Rectal smooth muscle tissue (tissue), 1 donor: ENCODE results near the gene GABRG3.

Experiments
- H3K27ac ChIP-seq: one replicate; pipeline ENCODE4 v1.7.0; 2013; ENCODE audit warnings: low read depth, low read length, inconsistent platforms
- H3K27me3 ChIP-seq: one replicate; pipeline ENCODE4 v1.7.0; 2013; ENCODE audit warnings: low read length; ENCODE audit not compliant: control insufficient read depth, insufficient read depth
- H3K36me3 ChIP-seq: one replicate; pipeline ENCODE4 v1.7.0; 2013; ENCODE audit warnings: low read length; ENCODE audit not compliant: control insufficient read depth, insufficient read depth
- H3K4me1 ChIP-seq: one replicate; pipeline ENCODE4 v1.7.0; 2013; ENCODE audit warnings: low read length; ENCODE audit not compliant: control insufficient read depth, insufficient read depth
- H3K4me3 ChIP-seq: one replicate; pipeline ENCODE4 v1.7.0; 2013; ENCODE audit warnings: low read length
- H3K9ac ChIP-seq: one replicate; pipeline ENCODE4 v1.7.0; 2013; ENCODE audit warnings: low read length

Gene GABRG3

DNA sequence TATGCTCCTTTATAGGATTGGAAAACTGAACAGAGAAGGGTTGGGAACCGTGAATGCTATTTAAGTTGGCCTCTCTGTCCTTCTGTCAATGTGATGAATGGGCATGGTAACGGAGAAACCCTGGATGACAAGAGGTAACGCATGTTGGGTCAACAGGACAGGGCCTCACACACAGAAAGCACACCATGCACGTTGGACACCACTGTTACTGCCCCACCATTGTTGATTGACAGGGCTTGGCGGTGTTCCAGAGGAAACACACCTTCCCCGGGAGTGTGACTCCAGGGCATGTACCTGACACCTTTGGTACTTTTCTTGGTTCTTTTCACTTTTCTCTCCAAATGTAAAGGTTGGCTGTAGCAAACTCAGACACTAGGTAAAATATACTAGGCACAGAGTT is 579.7 kb downstream of the GABRG3 start:
- Histone ChIP-seq H3K4me1 (no peaks in the 10 kb centered on the region), H3K9ac (no peak overlapping the region), H3K27ac (no peak overlapping the region), H3K4me3 (no peak overlapping the region), H3K27me3 (no peaks in the 10 kb centered on the region), H3K36me3 (no peaks in the 10 kb centered on the region)

DNA sequence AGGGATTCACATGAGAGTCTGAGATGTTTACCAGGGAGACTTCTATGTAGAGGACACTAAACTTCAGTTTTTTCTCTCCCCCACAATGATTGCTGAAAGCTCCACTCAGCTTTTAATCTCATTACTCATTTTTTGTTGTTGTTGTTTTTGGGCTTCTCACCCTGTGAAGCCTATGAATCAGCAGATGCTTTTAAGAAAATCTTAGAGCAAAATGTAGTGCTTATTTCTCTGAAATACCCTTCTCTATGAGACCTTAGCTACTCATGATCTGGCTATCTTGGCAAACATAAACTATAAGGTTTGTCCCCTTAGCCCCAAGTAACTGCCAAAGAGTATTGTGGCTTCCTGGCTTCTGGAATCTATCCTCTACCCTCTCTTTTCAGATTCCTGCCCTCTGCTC is 590.8 kb downstream of the GABRG3 start:
- H3K27ac ChIP-seq = no peak overlapping the region
- no peaks in the 10 kb centered on the region for H3K36me3 ChIP-seq
- H3K27me3 ChIP-seq = no peaks in the 10 kb centered on the region
- H3K9ac ChIP-seq = no peak overlapping the region
- H3K4me3 ChIP-seq = no peak overlapping the region
- H3K4me1 ChIP-seq = no peaks in the 10 kb centered on the region

DNA sequence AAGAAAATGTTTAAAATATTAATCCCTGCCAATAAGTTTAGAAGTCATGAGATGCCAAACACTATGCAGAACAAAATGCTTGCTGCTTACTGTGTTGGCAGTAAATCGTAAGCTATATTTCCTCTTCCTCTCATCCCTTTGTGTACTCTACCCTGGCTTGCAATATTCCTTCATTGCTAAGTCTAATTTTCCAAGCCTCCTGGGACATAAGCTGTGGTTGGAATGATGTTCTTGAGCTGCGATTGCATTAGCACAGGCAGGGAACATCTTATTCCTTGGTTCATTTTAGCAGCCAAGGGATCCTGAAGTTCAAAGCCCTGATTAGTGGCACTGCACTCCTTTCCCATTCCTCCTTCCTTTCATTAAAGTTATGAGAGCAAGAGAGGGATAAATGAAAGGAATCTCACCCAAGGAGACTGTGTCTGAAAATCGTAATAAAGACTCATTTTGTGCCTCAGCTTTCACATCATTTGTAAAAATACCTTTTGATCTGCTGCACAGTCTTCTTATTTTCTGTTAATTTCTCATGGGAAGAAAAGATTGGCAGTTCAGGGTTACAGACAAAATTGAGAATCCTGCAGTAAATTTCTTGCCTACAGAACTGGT is 592.9 kb downstream of the GABRG3 start:
- H3K4me3 ChIP-seq = no peak overlapping the region
- H3K36me3 ChIP-seq = no peaks in the 10 kb centered on the region
- H3K27me3 ChIP-seq = no peaks in the 10 kb centered on the region
- H3K9ac ChIP-seq = no peak overlapping the region
- H3K27ac ChIP-seq = no peak overlapping the region
- H3K4me1 ChIP-seq = no peaks in the 10 kb centered on the region

DNA sequence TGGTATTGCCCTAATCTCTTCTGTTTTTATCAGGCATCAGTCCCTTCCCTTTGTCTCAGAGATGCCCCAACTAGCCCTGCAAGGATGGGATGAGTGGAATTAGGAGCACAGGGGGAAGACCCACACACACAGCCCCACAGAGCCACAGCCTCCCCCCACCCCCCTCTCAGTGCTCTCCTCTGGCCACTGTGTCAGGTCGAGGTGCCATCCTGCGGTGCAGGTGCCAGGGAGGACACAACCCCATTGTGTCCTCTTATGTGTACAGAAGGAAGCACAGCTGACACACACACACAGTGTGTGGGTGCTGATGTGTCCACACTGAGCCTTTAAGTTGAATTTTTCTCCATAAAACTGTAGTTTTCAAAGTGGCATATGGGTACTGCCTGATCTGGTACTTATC is 593.7 kb downstream of the GABRG3 start:
- H3K4me1 ChIP-seq = no peaks in the 10 kb centered on the region
- no peak overlapping the region for H3K9ac ChIP-seq
- no peak overlapping the region for H3K4me3 ChIP-seq
- H3K36me3 ChIP-seq = no peaks in the 10 kb centered on the region
- H3K27me3 ChIP-seq = no peaks in the 10 kb centered on the region
- H3K27ac ChIP-seq = no peak overlapping the region

DNA sequence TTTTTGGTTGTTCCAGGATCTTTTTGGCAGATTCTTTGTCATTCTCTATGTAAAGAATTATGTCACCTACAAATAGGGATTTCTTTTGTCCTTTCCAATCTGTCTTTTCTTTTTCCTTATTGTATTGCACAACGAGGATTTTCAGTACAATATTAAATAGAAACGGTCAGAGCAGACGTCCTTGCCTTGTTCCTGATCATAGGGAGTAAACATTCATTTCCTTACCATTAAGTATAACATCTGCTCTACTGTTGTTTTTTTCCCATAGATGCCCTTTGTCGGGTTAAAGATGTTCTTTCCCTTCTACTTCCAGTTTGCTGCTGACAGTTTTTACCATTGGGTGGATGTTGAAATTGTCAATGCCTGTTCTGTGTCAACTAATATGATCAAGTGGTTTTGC is 599.8 kb downstream of the GABRG3 start:
- Histone ChIP-seq H3K27me3 (no peaks in the 10 kb centered on the region), H3K4me1 (no peaks in the 10 kb centered on the region), H3K36me3 (no peaks in the 10 kb centered on the region), H3K4me3 (no peak overlapping the region), H3K27ac (no peak overlapping the region), H3K9ac (no peak overlapping the region)

DNA sequence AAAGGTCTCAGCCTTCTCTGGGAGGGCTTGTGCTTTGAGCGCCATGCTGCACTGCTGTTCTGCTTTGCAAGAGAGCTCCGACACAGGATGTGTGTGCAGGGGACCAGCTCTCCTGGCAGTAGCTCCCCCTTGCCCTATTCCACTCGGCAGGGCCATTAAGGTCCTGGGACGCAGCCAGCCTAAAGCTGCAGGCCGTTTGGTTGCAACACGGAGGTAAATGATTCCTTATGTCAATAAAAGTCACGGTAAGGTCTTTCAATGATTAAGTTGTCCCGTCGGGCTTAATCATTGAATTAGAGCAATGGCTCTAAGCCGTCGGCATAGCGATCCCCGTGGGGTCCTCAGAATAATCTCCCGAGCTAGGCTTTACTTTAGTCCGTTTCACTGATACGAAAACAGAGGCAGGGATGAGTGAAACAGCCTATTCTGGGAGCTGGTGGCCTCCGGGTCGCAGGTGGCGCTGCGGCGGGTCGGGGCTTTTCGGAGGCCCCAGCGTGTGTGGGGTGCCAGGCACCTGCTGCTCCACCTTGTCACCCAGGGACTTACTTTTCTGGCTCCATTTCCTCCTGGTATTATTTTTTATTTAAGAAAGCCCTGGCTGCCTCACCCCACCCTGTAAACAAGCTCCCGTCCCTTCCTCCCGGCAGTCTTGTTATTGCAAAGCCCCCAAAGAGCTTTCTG is 603.0 kb downstream of the GABRG3 start:
- no peaks in the 10 kb centered on the region for H3K27me3 ChIP-seq
- no peak overlapping the region for H3K9ac ChIP-seq
- H3K27ac ChIP-seq = no peak overlapping the region
- no peak overlapping the region for H3K4me3 ChIP-seq
- no peaks in the 10 kb centered on the region for H3K36me3 ChIP-seq
- H3K4me1 ChIP-seq = no peaks in the 10 kb centered on the region

DNA sequence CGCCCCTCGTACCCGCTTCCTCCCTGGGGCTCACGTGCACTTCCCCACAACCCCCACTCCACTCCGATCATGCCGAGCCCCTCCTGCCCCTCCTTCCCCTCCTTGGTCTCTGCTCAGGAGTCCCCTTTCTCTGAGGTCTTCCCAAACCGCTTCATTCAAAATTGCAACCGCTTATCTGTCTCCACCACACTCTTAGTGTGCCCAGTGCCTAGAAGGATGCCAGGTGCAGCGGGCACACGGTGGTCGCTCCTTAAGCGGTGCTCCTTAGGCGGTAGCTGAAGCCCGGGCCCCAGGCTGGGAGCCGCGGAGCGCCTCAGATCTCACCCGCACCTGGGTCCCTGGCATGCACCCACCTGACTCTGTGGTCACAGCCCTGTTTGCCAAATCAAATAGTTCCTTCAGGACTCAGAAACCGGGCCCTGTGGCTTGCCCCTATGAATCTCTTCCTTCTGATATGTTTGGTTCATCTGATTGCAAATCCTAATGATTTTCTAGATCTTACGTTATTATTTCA is 603.6 kb downstream of the GABRG3 start:
- Histone ChIP-seq H3K27me3 (no peaks in the 10 kb centered on the region), H3K27ac (no peak overlapping the region), H3K4me3 (no peak overlapping the region), H3K4me1 (no peaks in the 10 kb centered on the region), H3K36me3 (no peaks in the 10 kb centered on the region), H3K9ac (no peak overlapping the region)

DNA sequence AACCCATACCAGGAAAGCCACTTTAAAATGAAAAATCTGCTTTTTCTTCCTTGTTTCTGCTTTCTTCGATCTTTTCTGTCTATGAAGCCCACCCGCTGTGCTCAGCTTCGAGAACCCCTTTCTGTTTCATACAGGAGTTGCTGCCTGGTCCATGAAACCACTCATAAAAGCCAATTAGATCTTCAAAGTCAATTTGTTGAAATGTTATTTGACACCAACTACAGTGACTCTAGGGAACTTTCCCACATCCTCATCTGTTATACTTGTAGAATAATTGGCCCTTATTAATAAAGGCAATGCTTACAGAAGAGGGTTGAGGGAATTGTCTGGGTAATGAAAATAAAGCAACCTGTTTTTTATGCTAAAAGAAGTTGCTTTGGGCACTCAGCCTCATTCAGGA is 604.5 kb downstream of the GABRG3 start:
- Histone ChIP-seq H3K27me3 (no peaks in the 10 kb centered on the region), H3K9ac (no peak overlapping the region), H3K4me1 (no peaks in the 10 kb centered on the region), H3K27ac (no peak overlapping the region), H3K4me3 (no peak overlapping the region), H3K36me3 (no peaks in the 10 kb centered on the region)

DNA sequence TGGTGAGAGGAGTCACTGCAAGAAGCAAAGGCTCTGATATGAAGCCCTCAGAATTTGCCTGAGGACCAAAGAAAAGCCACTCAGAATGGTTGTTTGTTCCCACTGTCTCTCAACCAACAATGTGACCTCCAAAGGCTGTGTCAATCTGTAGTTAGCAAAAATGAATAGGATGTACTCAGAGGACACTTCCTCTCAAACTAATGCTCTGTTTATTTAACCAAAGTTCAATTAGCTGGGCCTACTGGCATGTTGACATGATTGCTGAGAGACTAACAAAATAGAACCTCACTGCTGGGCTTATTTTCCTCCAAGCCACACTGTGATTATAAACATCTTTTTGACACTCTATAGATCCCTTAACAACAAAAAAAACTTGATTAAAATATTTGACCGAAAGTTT is 605.6 kb downstream of the GABRG3 start:
- H3K4me3 ChIP-seq = no peak overlapping the region
- no peaks in the 10 kb centered on the region for H3K36me3 ChIP-seq
- no peaks in the 10 kb centered on the region for H3K27me3 ChIP-seq
- H3K27ac ChIP-seq = no peak overlapping the region
- no peak overlapping the region for H3K9ac ChIP-seq
- H3K4me1 ChIP-seq = no peaks in the 10 kb centered on the region

DNA sequence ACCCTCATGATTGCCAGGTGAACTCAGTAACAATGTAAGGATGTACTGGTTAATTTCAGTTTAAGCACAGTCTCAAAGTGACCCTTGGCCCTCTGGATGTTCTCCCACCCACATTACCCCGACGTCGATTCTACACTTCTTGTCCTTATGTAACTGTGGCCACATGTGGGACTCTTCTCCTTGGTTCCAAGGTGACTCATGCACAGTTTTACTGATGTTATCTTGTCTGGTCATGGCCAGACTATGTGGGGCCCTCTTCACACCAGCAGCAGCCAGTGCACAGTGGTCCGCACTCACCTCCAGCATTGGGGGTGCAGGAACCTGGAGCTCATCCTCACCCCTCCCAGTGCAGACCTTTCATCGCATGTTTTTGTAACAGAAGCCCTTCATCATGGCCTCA is 608.8 kb downstream of the GABRG3 start:
- no peaks in the 10 kb centered on the region for H3K36me3 ChIP-seq
- H3K27me3 ChIP-seq = no peaks in the 10 kb centered on the region
- no peak overlapping the region for H3K9ac ChIP-seq
- no peak overlapping the region for H3K27ac ChIP-seq
- no peaks in the 10 kb centered on the region for H3K4me1 ChIP-seq
- no peak overlapping the region for H3K4me3 ChIP-seq

DNA sequence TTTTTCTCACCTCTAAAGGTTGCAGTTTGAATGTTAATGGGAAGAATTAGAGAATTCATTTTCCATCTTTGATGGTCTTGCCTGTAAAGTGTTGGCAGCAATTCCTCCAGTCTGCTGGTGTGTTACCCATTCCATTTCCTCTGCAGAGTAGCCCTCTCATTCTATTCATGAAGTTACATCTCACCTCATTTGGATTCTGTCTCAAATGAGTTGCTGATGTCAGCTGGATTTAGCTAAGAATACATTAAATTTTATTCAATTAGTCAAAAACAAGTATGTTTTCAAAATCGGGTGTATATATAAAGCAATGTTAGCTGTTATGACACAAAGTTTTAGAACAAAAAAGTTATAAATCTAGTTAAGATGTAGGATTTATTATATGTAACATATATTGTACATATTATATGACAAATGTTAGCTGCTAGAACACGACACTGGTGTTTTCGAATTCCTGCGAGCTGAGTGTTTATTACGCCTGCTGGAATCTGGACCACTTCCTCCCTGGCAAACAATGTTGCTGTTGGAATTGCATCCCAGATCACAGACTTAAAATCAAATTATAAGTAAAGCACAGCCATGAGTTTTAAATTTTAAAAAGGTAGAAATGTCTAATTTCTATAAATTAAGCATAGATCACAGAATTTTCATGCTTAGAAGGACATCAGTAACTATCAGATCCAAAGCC is 611.9 kb downstream of the GABRG3 start:
- Histone ChIP-seq H3K27me3 (no peaks in the 10 kb centered on the region), H3K36me3 (no peaks in the 10 kb centered on the region), H3K4me1 (no peaks in the 10 kb centered on the region), H3K9ac (no peak overlapping the region), H3K27ac (no peak overlapping the region), H3K4me3 (no peak overlapping the region)

DNA sequence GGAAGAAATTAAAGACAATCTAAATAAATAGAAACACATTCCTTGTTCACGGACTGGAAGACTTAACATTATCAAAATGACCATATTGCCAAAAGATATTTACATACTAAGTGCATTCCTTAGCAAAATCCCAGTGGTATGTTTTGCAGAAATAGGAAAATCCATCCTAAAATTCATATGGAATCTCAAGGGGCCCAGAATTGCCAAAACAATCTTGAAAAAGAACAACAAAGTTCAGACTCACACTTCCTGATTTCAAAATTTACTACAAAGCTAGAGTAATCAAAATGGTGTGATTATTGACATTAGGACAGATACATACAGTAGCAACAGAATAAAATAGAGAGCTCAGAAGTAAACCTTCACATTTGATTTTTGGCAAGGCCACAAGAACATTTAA is 612.7 kb downstream of the GABRG3 start:
- no peaks in the 10 kb centered on the region for H3K27me3 ChIP-seq
- H3K27ac ChIP-seq = no peak overlapping the region
- H3K4me1 ChIP-seq = no peaks in the 10 kb centered on the region
- H3K36me3 ChIP-seq = no peaks in the 10 kb centered on the region
- H3K9ac ChIP-seq = no peak overlapping the region
- no peak overlapping the region for H3K4me3 ChIP-seq
